ENCODE data around the gene CORO6. TPM values are rescaled to one million over a fixed set of nuclear protein-coding genes. Genes with fewer than 3 reads are reported as not detected.
"Not testable (repeated sequence)": the region's sequence is repeated elsewhere in the genome, so short reads cannot be mapped to it uniquely, and the experiment has no call there.

CORO6 gene
- total and polyA plus RNA-seq, 12 donors, result 53.2 to 262 (median 90.9) TPM

DNA sequence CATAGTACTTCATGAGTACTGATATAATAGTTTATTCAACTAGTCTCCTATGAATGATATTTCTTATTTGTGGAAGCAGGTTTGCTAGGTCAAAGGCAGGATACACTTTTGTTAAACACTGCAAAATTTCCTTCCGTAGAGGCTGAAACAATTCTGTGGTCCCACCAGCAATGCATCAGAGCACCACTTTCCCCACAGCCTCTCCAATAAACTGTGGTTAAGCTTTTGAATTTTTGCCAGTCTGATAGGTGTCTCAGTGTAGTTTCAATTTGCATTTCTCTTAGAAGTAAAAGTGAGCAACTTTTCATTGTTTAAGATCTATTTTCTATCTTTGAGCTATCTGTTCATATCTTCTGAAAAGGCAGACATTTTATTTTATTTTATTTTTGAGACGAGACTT, 36.4 kb upstream of the CORO6 start:
- 86 to 87% methylated on average over 2 of the region's 2 CpGs for WGBS, 2 donors
- no peak for TF ChIP-seq CTCF (IDR thresholded peaks at IDR 0.05)
- Histone ChIP-seq H3K9me3 (no peaks in the 10 kb centered on the region), H3K36me3 (peaks cover 0 to 97% (median 10%) of the 10 kb centered on the region in 9 donors), H3K27ac (peak overlapping the region in 1 of 10 donors; percentile 6), H3K4me3 (no peak overlapping the region), H3K4me1 (peaks cover 0 to 38% (median 14%) of the 10 kb centered on the region in 9 donors), H3K27me3 (no peaks in the 10 kb centered on the region)
- intact Hi-C loops (cut with DNase I), result no loop called here
- no peak for DNase-seq
- ATAC-seq, result no peak

DNA sequence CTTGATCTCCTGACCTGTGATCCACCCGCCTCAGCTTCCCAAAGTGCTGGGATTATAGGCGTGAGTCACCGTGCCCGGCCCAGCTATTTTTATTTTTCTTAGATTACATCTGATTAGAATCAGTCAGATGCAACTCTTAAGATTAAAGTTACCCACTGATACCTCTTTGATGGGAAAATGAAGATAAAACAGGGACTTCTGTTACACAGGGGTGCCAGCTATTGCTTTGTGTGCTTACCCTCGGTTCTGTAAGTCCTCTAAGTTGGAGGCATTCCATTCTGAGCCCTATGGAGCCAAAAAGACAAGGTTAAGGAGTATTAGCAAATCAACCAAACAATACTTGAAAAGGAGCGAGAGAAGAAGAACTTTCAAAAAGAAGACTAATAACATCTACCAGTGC, 32.6 kb upstream of the CORO6 start:
- no peak for ATAC-seq
- Histone ChIP-seq H3K9me3 (no peaks in the 10 kb centered on the region), H3K4me1 (peaks cover 0 to 14% (median 0%) of the 10 kb centered on the region in 9 donors), H3K27ac (no peak overlapping the region), H3K36me3 (peaks cover 0 to 97% (median 16%) of the 10 kb centered on the region in 9 donors), H3K27me3 (no peaks in the 10 kb centered on the region), H3K4me3 (no peak overlapping the region)
- 94% methylated on average over 6 of the region's 6 CpGs for WGBS, 2 donors
- no peak for TF ChIP-seq CTCF (IDR thresholded peaks at IDR 0.05)
- intact Hi-C loops (cut with DNase I), result no loop called here
- DNase-seq, result no peak

DNA sequence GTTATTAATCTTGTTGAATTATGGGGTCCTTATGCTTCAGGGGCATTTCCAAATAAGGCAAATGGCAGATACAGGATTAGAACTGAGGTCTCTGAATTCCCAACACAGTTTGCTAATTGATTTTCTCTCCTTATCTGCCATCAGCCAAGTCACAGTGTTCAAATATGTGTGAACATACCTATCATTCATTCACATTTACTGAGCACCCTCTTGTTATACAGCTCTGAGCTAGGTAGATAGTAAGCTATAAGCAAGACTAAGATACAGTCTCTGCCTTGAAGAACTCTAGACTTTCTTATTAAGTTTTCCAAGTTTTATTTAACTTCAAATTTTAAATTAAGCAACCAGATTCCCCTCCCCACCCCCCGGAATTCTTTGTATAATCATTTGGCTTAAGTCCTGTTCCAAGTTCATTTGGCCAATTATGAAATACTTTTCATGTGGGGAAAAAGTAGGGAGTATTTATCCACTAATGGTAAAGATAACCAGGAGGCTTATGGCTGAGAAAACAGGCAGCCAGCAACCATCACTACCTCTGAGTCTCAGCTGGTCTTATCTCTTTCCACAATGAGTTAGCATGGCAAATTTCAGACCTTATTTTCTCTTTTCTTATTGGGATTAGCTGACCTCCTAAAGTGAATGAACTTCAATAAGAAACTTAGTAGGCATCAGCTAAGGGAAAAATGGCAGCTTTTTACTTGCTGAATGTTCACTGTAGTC, 31.4 kb upstream of the CORO6 start:
- no peak for ATAC-seq
- Histone ChIP-seq H3K27ac (no peak overlapping the region), H3K4me3 (no peak overlapping the region), H3K27me3 (no peaks in the 10 kb centered on the region), H3K4me1 (peaks cover 0 to 11% (median 0%) of the 10 kb centered on the region in 9 donors), H3K9me3 (no peaks in the 10 kb centered on the region), H3K36me3 (peaks cover 0 to 97% (median 15%) of the 10 kb centered on the region in 9 donors)
- TF ChIP-seq CTCF (IDR thresholded peaks at IDR 0.05), result no peak
- no peak for DNase-seq
- WGBS, 2 donors, result 57 to 65% methylated on average over 1 of the region's 1 CpG
- intact Hi-C loops (cut with DNase I), result no loop called here

GRCh38 chr17:29652976-29653375, 30.3 kb upstream of the CORO6 start:
- H3K36me3 ChIP-seq, result peaks cover 0 to 100% (median 11%) of the 10 kb centered on the region in 9 donors
- intact Hi-C loops (cut with DNase I), result no loop called here
- ATAC-seq, result peak in 1 of 8 donors; percentile 8

GRCh38 chr17:29651913-29652312, 29.2 kb upstream of the CORO6 start:
- intact Hi-C loops (cut with DNase I); DNase-seq: not testable (repeated sequence)
- H3K36me3 ChIP-seq, result peaks cover 0 to 100% (median 16%) of the 10 kb centered on the region in 9 donors

More at GRCh38 chr17:29652976-29653375, 30.3 kb upstream of the CORO6 start:
- no peak for DNase-seq
- Histone ChIP-seq H3K9me3 (no peaks in the 10 kb centered on the region), H3K4me1 (peaks cover 0 to 11% (median 0%) of the 10 kb centered on the region in 9 donors), H3K27me3 (no peaks in the 10 kb centered on the region), H3K4me3 (no peak overlapping the region), H3K27ac (no peak overlapping the region)
- TF ChIP-seq CTCF (IDR thresholded peaks at IDR 0.05), result no peak

More at GRCh38 chr17:29651913-29652312, 29.2 kb upstream of the CORO6 start:
- not testable (repeated sequence) for H3K27me3 ChIP-seq, H3K4me3 ChIP-seq, H3K9me3 ChIP-seq, ATAC-seq
- Histone ChIP-seq H3K27ac (peak overlapping the region in 2 of 10 donors; percentile 1 to 47), H3K4me1 (peaks cover 0 to 11% (median 0%) of the 10 kb centered on the region in 9 donors)
- WGBS, 2 donors, result 97 to 99% methylated on average over 7 of the region's 7 CpGs
